RPMI8226 (cell line): ENCODE data around the gene SLC22A23.

Experiments used
- DNase-seq: peaks from one replicate; pipeline ENCODE4 v3.0.0-alpha.2; 2015

The SLC22A23 gene

GRCh38 chr6:3368685-3369084, 88.2 kb downstream of the SLC22A23 start:
- peak; percentile 89 for DNase-seq

- peak; percentile 58 for DNase-seq
Measured at GRCh38 chr6:3367630-3368029, 89.2 kb downstream of the SLC22A23 start.

GRCh38 chr6:3366596-3367413, 90.0 kb downstream of the SLC22A23 start:
- DNase-seq, result no peak

GRCh38 chr6:3364391-3364790, 92.5 kb downstream of the SLC22A23 start:
- peak; percentile 54 for DNase-seq

GRCh38 chr6:3363296-3364025, 93.4 kb downstream of the SLC22A23 start:
- peak; percentile 98 for DNase-seq

- DNase-seq, result no peak
Measured at GRCh38 chr6:3361312-3362037, 95.4 kb downstream of the SLC22A23 start.

- no peak for DNase-seq
Measured at GRCh38 chr6:3360727-3361045, 96.2 kb downstream of the SLC22A23 start.

- DNase-seq, result no peak
Measured at GRCh38 chr6:3359973-3360726, 96.7 kb downstream of the SLC22A23 start.

GRCh38 chr6:3359101-3359752, 97.6 kb downstream of the SLC22A23 start:
- DNase-seq, result no peak

- DNase-seq, result no peak
Measured at GRCh38 chr6:3358413-3359100, 98.3 kb downstream of the SLC22A23 start.

- no peak for DNase-seq
Measured at GRCh38 chr6:3357678-3358077, 99.2 kb downstream of the SLC22A23 start.

GRCh38 chr6:3356824-3357420, 99.9 kb downstream of the SLC22A23 start:
- no peak for DNase-seq

- DNase-seq, result peak; percentile 99
Measured at GRCh38 chr6:3356056-3356823, 100.6 kb downstream of the SLC22A23 start.

- DNase-seq, result peak; percentile 84
Measured at GRCh38 chr6:3355358-3356055, 101.3 kb downstream of the SLC22A23 start.

GRCh38 chr6:3355011-3355357, 101.9 kb downstream of the SLC22A23 start:
- no peak for DNase-seq

GRCh38 chr6:3353939-3354338, 102.9 kb downstream of the SLC22A23 start:
- DNase-seq, result no peak

GRCh38 chr6:3353213-3353903, 103.5 kb downstream of the SLC22A23 start:
- no peak for DNase-seq

GRCh38 chr6:3352678-3353077, 104.2 kb downstream of the SLC22A23 start:
- DNase-seq, result no peak

- DNase-seq, result no peak
Measured at GRCh38 chr6:3351829-3352524, 104.9 kb downstream of the SLC22A23 start.
